ENCODE results near the gene INSM1. TPM values are rescaled to one million over a fixed set of nuclear protein-coding genes. Genes with fewer than 3 reads are reported as not detected.

The INSM1 gene
- total RNA-seq = not detected in 2 replicates

GRCh38 chr20:20367575-20368417, at the start of gene INSM1:
Gene INSM1, plus strand, starts transcription at chr20:20368104. Its CDS starts 164 bp downstream, at chr20:20368268.

Data from subcutaneous preadipocyte (primary cell).